ENCODE data around the gene KIF25.
A peak's percentile ranks its signal among the peaks of the same experiment; 100 is the strongest.

KIF25 gene

DNA sequence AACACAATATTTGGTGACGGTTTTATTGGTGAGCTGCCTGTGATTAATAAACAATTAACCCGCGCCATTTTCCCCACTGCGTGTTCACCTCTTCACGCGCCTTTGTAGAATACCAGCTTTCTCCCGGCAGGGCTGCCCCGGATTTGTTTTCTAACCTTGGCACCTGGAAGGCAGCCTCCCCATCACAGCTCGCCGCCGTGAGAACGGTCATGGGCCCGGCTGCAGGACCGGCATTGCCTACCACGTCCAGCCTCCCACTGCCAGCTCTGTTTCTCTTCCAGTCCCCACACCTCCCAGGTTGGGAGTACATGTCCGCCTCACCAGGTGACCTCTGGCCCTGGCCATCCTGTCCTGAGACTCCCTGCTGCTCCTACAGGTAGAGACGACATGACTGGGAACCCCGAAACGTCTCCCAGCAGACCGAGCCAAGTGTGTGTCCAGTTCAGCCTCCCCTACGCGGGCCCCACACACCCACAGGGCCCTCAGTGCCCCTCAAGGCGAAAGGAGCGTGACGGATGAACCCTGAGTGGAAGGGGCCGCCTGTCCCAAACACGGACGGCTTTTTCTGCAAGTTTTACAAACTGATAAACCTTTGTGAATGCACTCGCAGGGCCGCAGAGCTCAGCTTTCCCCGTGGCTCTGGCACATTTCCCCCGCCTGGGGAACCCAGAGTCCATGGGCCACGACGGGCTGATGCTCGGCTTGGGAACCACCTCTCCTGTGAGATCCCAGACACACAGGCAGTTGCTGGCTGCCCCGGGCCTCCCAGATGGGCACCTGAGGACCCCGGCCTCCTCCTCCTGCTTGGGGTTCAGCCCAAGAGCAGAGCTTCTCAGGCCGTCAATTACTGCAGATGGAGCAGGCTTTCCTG, 55.9 kb downstream of the KIF25 start:
- no peak for DNase-seq

DNA sequence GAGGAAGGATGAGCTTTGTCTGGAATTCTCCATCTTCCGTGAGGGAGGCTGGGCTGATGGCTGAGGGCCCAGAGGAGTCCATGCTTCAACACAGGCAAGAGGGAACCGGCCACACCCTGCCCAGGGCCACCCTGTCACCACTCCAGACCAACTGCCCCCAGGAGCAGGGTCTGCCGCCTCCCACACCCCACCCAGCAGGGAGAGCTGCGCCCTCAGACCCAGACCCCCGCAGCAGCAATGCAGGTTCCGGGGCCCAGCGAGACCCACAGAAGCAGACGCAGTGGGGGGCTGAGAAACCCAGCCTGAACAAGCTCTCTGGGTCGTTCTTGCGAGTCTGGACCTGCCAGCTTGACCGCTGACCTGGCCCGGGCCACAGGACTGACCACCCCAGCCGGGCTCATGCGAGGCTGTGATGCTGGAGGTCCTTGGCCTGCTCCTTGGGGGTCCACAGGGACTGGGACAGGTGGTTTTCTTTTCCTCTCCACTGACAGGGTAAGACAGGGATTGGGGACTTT, 56.5 kb downstream of the KIF25 start:
- DNase-seq = no peak

- peak; percentile 74 for DNase-seq
These were observed 57.5 kb downstream of the KIF25 start for GRCh38 chr6:168054765-168055560.

GRCh38 chr6:168055696-168056489, 58.4 kb downstream of the KIF25 start:
- DNase-seq = no peak

DNA sequence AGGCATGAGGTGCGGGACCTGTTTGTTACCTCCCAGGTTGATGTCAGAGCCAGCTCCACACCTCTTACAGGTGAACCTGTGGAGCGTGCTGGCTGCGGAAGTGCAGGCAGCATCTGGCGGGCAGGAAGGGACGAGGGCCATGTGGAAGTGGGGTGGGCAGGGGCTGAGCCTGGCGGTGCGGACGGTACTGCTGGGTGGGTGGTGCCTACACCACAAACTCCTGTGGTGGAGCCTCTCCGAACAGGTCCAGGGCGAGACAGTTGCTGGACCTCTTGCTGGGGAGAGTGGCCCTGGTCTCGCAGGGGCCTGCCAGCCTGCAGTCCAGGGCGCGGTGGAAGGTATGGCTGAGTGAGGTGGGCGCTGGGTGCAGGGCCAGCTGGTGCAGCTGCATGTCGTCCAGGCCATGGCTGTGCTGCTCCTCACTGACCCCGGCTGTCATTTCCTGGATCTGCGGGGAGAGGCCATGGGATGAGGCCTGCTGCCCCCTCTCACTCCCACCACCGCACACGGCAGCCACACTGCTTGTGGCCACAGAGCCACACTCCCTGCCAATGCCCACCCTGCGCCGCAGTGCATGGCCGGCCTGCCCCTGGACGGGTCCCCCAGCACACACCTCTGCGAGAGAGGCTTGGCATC, 59.5 kb downstream of the KIF25 start:
- DNase-seq = no peak

GRCh38 chr6:168057836-168058235, 60.4 kb downstream of the KIF25 start:
- DNase-seq = no peak

DNA sequence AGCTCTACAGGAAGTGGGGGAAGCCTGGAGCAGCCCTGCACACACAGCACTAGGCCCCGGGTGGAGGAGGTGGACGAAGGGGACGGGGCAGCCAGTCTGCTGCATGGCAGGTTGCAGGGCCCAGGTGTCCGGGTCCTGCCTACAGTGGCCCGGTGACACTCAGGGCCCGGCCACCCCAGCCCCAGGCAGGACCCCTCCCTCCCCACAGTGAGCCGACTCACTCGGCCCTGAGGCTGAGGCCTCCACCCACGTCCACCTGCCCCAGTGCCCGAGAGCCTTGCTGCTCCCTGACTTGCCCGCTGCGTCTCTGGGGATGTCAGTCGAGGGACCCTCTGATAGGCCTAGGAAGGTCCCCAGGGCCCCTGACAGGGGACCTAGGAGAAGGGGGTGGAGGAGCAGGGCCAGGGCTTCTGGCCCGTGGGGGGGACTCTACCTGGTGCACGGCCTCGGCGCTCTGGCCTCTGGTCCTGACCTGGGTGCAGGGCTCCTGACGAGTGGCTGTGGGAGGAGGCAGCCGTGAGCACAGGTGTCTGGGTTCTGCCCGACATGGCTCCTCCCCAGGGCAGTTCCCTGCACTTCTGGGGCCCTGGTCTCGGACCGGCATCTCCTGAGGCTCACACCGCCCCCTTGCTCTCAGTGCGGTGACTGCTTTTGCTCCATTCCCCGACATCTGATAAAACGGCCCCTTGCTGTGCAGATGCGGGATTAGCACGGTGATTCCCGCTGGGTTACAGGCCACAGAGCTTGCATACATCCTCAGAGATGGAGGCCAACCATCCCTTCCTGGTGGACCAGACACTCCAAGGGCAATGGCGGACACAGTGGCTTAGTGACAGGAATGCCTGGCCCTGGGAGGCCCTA, 61.5 kb downstream of the KIF25 start:
- no peak for DNase-seq

DNA sequence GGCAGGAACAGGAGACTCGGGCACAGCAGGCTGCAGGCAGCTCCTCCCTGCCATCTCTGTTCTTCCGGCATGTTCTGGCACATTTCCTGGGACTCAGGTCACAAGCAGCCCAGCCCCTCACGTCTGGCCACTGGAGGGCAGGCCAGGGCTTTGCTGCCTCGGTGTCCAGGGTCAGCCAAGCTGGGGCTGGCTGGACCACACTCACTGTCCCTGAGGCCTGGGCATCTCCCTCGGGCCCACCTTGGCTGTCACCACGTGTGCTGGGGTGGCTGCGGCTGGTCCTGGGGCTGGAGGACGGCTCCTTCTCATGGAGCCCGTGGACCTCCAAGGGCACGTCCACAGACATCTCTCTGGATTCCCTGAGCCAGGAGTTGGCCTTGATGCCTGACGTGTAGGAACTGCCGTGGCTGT, 63.1 kb downstream of the KIF25 start:
- peak; percentile 75 for DNase-seq

DNA sequence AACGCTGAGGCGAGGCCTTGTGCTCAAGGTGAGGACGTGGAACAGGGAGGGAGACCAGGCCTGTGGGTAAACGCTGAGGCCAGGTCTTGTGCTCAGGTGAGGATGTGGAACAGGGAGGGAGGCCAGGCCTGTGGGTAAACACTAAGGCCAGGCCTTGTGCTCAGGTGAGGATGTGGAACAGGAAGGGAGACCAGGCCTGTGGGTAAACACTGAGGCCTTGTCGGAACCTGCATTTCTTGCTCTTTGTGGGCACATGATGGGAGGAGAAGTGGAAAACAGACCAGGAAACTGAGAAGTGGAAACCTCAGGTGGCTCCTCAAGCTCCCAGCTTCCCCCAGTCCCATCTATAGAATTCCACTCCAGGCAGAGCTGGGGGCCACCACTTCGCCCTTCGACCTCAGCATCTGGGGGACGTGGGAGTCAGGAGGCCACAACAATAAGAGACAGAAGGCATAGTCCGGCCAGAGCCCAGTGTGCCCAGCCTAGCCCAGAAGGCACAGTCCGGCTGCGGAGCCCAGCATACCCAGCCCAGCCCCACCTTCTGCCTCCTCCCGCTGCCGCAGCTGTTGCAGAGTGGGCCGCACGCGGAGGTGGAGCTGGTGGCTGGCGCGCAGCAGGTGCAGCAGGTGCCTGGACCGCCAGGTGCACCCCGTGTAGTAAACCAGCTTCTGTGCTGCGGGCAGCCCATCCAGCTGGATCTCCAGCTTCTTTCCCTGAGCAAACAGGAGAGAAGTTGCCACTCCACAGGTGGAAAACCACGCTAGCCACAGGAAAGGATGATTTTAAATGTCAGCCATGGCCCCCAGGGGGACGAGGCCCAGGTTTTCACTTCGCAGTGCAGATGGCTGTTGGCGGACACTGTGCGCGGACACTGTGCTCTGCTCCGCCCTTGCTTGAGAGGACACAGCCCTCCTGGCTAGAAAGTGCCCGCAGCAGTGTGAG, 64.1 kb downstream of the KIF25 start:
- no peak for DNase-seq

GRCh38 chr6:168062346-168063289, 65.1 kb downstream of the KIF25 start:
- no peak for DNase-seq

GRCh38 chr6:168063431-168063830, 66.0 kb downstream of the KIF25 start:
- no peak for DNase-seq

- DNase-seq = no peak
These were observed 66.8 kb downstream of the KIF25 start for GRCh38 chr6:168064226-168064807.

DNA sequence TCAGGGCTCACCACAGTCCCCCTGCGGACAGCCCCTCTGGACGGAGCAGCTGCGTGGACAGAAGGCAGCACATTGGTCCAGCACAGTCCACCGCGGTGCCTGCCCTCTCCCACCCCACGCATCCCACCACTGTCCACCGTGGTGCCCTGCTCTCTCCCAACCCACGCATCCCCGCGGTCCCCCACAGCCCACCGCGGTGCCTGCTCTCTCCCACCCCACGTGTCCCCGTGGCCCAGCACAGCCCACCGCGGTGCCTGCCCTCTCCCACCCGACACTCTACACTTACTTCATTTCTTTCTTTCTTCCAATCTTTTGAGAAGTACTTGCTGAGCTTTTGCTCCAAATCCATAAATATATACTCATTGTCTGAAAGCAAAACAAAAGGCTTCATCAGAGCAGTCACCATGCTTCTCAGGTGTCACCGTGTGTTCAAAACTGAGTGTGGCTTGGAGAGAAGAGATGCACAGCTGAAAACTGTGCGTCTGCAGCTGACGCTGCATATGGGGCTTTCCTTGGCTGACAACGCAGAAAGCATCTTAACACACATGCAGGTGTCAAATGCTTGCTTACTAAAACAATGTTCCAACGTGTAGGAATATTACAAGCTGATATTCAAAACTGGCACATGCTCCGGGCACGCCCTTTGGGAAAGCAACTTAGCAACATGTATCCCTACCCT, 69.7 kb downstream of the KIF25 start:
- no peak for DNase-seq

- no peak for DNase-seq
These were observed 73.3 kb downstream of the KIF25 start for GRCh38 chr6:168070804-168071203.

- DNase-seq = no peak
These were observed 74.1 kb downstream of the KIF25 start for GRCh38 chr6:168071620-168072019.

DNA sequence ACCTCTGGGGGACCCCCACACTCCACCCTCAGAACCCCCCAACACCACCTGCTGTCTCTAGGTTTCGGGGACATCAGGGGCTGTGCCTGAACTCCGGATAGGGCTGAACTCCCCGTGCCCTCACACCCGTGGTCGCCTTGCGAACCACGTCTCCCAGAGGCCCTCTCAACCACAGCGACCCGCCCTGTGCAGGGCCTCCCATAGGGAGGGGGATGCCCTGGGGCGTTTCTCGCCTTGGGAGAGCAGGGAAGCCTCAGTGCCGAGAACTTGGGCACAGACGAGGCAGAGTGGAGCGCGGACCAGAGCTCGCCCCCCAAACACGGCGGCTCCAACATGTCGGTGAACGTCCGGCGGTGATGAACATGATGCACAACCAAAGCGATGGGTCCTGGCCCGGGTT, 74.8 kb downstream of the KIF25 start:
- no peak for DNase-seq

DNA sequence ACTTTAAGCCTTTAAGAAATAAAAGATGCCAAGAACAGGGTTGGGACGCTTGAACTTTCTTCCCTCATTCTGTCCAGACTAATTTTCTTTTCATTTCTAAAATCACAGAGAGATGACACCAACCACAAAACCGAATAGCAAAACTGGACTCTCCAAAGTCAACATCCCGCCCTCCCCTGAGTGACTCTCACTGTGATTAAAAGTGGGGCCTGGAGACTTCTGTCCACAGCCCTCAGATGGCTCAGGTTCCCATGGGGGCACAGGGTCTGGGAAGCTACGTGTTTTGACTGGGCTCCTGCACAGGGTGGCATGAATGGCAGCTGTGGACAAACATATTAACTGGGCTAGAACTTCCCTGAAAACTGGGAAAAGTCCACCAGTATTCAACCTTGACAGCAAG, 75.3 kb downstream of the KIF25 start:
- DNase-seq = no peak
